ACC112 (cell line): ENCODE results near the gene DDX56.

Experiments used
- H2AFZ ChIP-seq: fragments of 200-600 bp; sonication (generic); one replicate; pipeline ENCODE4 v1.6.0; 2017; ENCODE audit warnings: antibody characterized with exemption, low read length; ENCODE audit not compliant: unreplicated experiment
- H3K27ac ChIP-seq: fragments of 200-600 bp; sonication (generic); 2 replicates; pipeline ENCODE4 v1.5.1; 2014; ENCODE audit warnings: low read depth, mild to moderate bottlenecking, antibody characterized with exemption, low read length, moderate library complexity
- H3K27me3 ChIP-seq: fragments of 200-600 bp; sonication (generic); 2 replicates; pipeline ENCODE4 v1.6.1; 2014; ENCODE audit warnings: mild to moderate bottlenecking, antibody characterized with exemption, low read length, moderate library complexity, mixed read lengths; ENCODE audit not compliant: insufficient read depth
- H3K36me3 ChIP-seq: fragments of 200-600 bp; sonication (generic); 2 replicates; pipeline ENCODE4 v1.6.1; 2016; ENCODE audit warnings: mild to moderate bottlenecking, antibody characterized with exemption, low read length, moderate library complexity, mixed read lengths; ENCODE audit not compliant: insufficient read depth
- H3K4me1 ChIP-seq: fragments of 200-600 bp; sonication (generic); one replicate; pipeline ENCODE4 v1.6.1; 2016; ENCODE audit warnings: low read length, mixed read lengths; ENCODE audit not compliant: insufficient read depth, unreplicated experiment, control insufficient read depth
- H3K4me3 ChIP-seq: fragments of 200-600 bp; sonication (generic); 2 replicates; pipeline ENCODE4 v1.5.1; 2014; ENCODE audit warnings: mild to moderate bottlenecking, low read depth, low read length
- H3K79me2 ChIP-seq: fragments of 200-600 bp; sonication (generic); one replicate; pipeline ENCODE4 v1.6.0; 2016; ENCODE audit warnings: low read length; ENCODE audit not compliant: control insufficient read depth, unreplicated experiment, insufficient read depth

Gene DDX56

DNA sequence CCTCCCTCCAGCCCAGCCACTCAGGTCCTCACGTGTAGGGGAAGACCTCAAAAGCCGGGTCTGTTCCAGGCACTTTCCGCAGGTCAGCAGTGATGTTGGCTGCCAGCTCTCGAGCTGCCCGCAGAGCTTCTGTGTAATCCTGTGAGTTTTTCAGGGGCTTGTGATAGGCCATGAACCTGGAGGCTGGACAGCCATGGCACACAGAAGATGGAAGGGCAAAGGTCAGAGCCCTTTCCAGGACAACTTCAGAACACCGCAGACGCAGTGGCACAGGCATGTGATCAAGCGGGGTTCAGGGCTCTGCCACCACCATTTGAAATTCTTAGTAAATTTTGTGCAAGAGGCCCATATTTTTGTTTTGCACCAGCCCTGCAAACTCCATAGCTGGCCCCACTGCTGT, 56.5 kb downstream of the DDX56 start:
- Histone ChIP-seq H3K27ac (no peak overlapping the region), H3K4me3 (no peak overlapping the region), H3K79me2 (no peaks in the 10 kb centered on the region), H3K4me1 (no peaks in the 10 kb centered on the region), H2AFZ (no peak overlapping the region), H3K27me3 (peaks cover 5% of the 10 kb centered on the region; the same call in 1 of the 2 replicates), H3K36me3 (no peaks in the 10 kb centered on the region)
